ENCODE data around the gene PLD1. TPM values are rescaled to one million over a fixed set of nuclear protein-coding genes. Genes with fewer than 3 reads are reported as not detected.

PLD1 gene
- total and polyA plus RNA-seq, 4 donors = 4.9 to 31.5 (median 18.6) TPM

- TF ChIP-seq HNF4A (conservative IDR thresholded peaks at IDR 0.05) (no peak), HNF4G (IDR thresholded peaks at IDR 0.05) (no peak), NR2F2 (IDR thresholded peaks at IDR 0.05) (no peak), SP1 (IDR thresholded peaks at IDR 0.05) (no peak), FOXA2 (IDR thresholded peaks at IDR 0.05) (no peak), TAF1 (conservative IDR thresholded peaks at IDR 0.05) (no peak), YY1 (IDR thresholded peaks at IDR 0.05) (no peak), RAD21 (IDR thresholded peaks at IDR 0.05) (no peak), FOXA1 (IDR thresholded peaks at IDR 0.05) (no peak), CTCF (IDR thresholded peaks at IDR 0.05; ENCODE audit: low read depth, low read length, missing input control) (no peak)
Measured at GRCh38 chr3:171821044-171821443, 10.8 kb upstream of the PLD1 start (continued).

GRCh38 chr3:171817074-171817800, 7.0 kb upstream of the PLD1 start:
- Histone ChIP-seq H3K27me3 (ENCODE audit: control insufficient read depth in 4 of 4, insufficient read depth in 4 of 4, low read length in 3 of 4) (no peaks in the 10 kb centered on the region), H3K9me3 (ENCODE audit: control insufficient read depth in 4 of 4, low read length in 3 of 4) (no peaks in the 10 kb centered on the region), H3K4me3 (ENCODE audit: low read depth in 1 of 3, low read length in 3 of 3) (no peak overlapping the region), H3K36me3 (ENCODE audit: control insufficient read depth in 4 of 4, insufficient read depth in 3 of 4, low read depth in 1 of 4, low read length in 3 of 4) (no peaks in the 10 kb centered on the region), H3K27ac (ENCODE audit: low read depth in 1 of 2, low read length in 2 of 2) (no peak overlapping the region), H3K9ac (ENCODE audit: low read depth in 1 of 2, low read length in 2 of 2) (no peak overlapping the region), H3K4me1 (ENCODE audit: control insufficient read depth in 4 of 4, insufficient read depth in 4 of 4, low read length in 3 of 4) (no peaks in the 10 kb centered on the region)
- WGBS = 93% methylated on average over 4 of the region's 4 CpGs
- TF ChIP-seq REST (IDR thresholded peaks at IDR 0.05) (no peak), GABPA (IDR thresholded peaks at IDR 0.05 in 1 of 2, conservative IDR thresholded peaks at IDR 0.05 in 1 of 2) (no peak), EGR1 (IDR thresholded peaks at IDR 0.05; ENCODE audit: low read depth in 2 of 2) (no peak), RAD21 (IDR thresholded peaks at IDR 0.05) (no peak), ATF3 (IDR thresholded peaks at IDR 0.05) (no peak), HNF4G (IDR thresholded peaks at IDR 0.05) (no peak), YY1 (IDR thresholded peaks at IDR 0.05) (no peak), HNF4A (conservative IDR thresholded peaks at IDR 0.05) (no peak), NR2F2 (IDR thresholded peaks at IDR 0.05) (no peak), CTCF (IDR thresholded peaks at IDR 0.05; ENCODE audit: low read depth, low read length, missing input control) (no peak), FOXA1 (IDR thresholded peaks at IDR 0.05) (no peak), TAF1 (conservative IDR thresholded peaks at IDR 0.05) (no peak), JUND (IDR thresholded peaks at IDR 0.05) (no peak), MAX (IDR thresholded peaks at IDR 0.05) (no peak), RXRA (IDR thresholded peaks at IDR 0.05) (no peak), ZBTB33 (IDR thresholded peaks at IDR 0.05) (no peak)
- no peak for DNase-seq (ENCODE audit: low spot score)
